Muscle of leg (tissue), 11 donors: ENCODE data around the gene PLEKHA8. TPM values are rescaled to one million over a fixed set of nuclear protein-coding genes. Genes with fewer than 3 reads are reported as not detected.
A peak's percentile ranks its signal among the peaks of the same experiment; 100 is the strongest.
"Not testable (repeated sequence)": the region's sequence is repeated elsewhere in the genome, so short reads cannot be mapped to it uniquely, and the experiment has no call there.

ENCODE experiments used
- DNase-seq: peaks from one replicate; pipeline ENCODE4 v3.0.0; 2013
- H3K27ac ChIP-seq: one replicate; pipeline ENCODE4 v1.5.1; 2013; ENCODE audit warnings: mild to moderate bottlenecking, low read length, control low read depth
- H3K27me3 ChIP-seq: one replicate; pipeline ENCODE4 v1.6.1; 2013; ENCODE audit warnings: low read length; ENCODE audit not compliant: control insufficient read depth, insufficient read depth
- H3K36me3 ChIP-seq: one replicate; pipeline ENCODE4 v1.6.1; 2013; ENCODE audit warnings: low read length; ENCODE audit not compliant: control insufficient read depth, insufficient read depth
- H3K4me1 ChIP-seq: one replicate; pipeline ENCODE4 v1.6.1; 2013; ENCODE audit warnings: low read length; ENCODE audit not compliant: control insufficient read depth, insufficient read depth
- H3K4me3 ChIP-seq: one replicate; pipeline ENCODE4 v1.5.1; 2013; ENCODE audit warnings: low read length, control low read depth
- H3K9me3 ChIP-seq: replicated peaks from 2 replicates; pipeline ENCODE4 v1.6.1; 2013; ENCODE audit warnings: low read depth, low read length; ENCODE audit not compliant: control insufficient read depth
- WGBS: methylation state at CpG from one replicate; pipeline ENCODE4 v1.1.5; 2013; ENCODE audit warnings: missing lambda C conversion rate; ENCODE audit not compliant: insufficient coverage; 5-methylcytosine and 5-hydroxymethylcytosine counted together
- polyA plus RNA-seq, 8 donors: library from polyadenylated mRNA; unstranded; fragments of 120-200 nt; gene quantifications; one replicate each; pipeline versions ENCODE4 v1.2.1 to v1.2.3, GENCODE V29; 2013; ENCODE audit warnings: inconsistent platforms in 1 of 8, low replicate concordance in 1 of 8; ENCODE audit not compliant: insufficient read length in 8 of 8, insufficient read depth in 1 of 8
- total RNA-seq: library from RNA; stranded (reverse); fragments of 120-200 nt; gene quantifications from one replicate; pipeline ENCODE4 v1.2.4, GENCODE V29; 2013

PLEKHA8 gene
- total and polyA plus RNA-seq, 9 donors: 7.7 to 13.3 (median 11.2) TPM

DNA sequence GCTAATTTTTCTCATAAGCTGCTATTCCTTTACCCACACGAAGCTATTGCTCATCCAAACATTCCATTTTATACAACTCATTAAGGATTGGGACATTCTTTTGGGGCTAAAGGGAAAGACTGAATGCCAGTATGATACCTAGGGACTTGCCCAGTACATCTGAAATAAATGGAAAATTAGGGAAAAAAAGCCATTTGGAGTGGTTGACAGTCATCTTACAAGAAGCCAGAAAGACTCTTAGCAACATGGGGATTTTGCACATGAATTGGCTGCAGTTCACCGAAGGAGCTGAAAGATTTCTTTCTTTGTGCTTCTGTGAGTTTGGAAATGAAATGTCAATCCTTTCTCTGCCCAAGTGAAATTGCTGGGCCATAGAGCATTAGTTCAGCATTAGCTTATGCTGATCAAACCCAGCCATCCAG, 63.3 kb downstream of the PLEKHA8 start:
- Histone ChIP-seq H3K4me3 (no peak overlapping the region), H3K36me3 (peaks cover 6% of the 10 kb centered on the region), H3K9me3 (no peaks in the 10 kb centered on the region), H3K27ac (no peak overlapping the region), H3K27me3 (no peaks in the 10 kb centered on the region), H3K4me1 (no peaks in the 10 kb centered on the region)
- DNase-seq: peak; percentile 47
- WGBS: 75% methylated on average over 1 of the region's 2 CpGs

GRCh38 chr7:30091987-30092386, 63.8 kb downstream of the PLEKHA8 start:
- Histone ChIP-seq H3K9me3 (no peaks in the 10 kb centered on the region), H3K27me3 (no peaks in the 10 kb centered on the region), H3K36me3 (peaks cover 3% of the 10 kb centered on the region), H3K4me3 (no peak overlapping the region), H3K27ac (no peak overlapping the region), H3K4me1 (no peaks in the 10 kb centered on the region)
- 91% methylated on average over 4 of the region's 5 CpGs for WGBS
- DNase-seq: no peak

- peaks cover under 1% of the 10 kb centered on the region for H3K9me3 ChIP-seq
- no peak overlapping the region for H3K27ac ChIP-seq
- no peak overlapping the region for H3K4me3 ChIP-seq
- H3K36me3 ChIP-seq: no peaks in the 10 kb centered on the region
- 74% methylated on average over 3 of the region's 5 CpGs for WGBS
- DNase-seq: no peak
- H3K4me1 ChIP-seq: no peaks in the 10 kb centered on the region
- H3K27me3 ChIP-seq: no peaks in the 10 kb centered on the region
These were observed 65.3 kb downstream of the PLEKHA8 start for GRCh38 chr7:30093420-30093952.

DNA sequence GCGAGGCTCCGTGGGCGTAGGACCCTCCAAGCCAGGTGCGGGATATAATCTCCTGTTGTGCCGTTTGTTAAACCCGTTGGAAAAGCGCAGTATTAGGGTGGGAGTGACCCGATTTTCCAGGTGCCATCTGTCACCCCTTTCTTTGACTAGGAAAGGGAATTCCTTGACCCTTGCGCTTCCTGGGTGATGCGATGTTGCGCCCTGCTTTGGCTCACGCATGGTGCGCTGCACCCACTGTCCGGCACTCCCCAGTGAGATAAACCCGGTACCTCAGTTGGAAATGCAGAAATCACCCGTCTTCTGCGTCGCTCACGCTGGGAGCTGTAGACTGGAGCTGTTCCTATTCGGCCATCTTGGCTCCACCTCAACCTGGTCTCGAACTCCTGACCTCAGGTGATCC, 70.4 kb downstream of the PLEKHA8 start:
- WGBS: 93% methylated on average over 11 of the region's 21 CpGs
- not testable (repeated sequence) for H3K27me3 ChIP-seq

GRCh38 chr7:30102281-30102680, 74.1 kb downstream of the PLEKHA8 start:
- Histone ChIP-seq H3K4me3 (no peak overlapping the region), H3K27me3 (no peaks in the 10 kb centered on the region), H3K9me3 (peaks cover 2% of the 10 kb centered on the region), H3K4me1 (no peaks in the 10 kb centered on the region), H3K36me3 (no peaks in the 10 kb centered on the region), H3K27ac (no peak overlapping the region)
- no CpG with 5 or more reads among the region's 3 CpGs for WGBS
- no peak for DNase-seq

More for the DNA sequence above, 70.4 kb downstream of the PLEKHA8 start:
- not testable (repeated sequence) for DNase-seq, H3K27ac ChIP-seq, H3K4me1 ChIP-seq, H3K9me3 ChIP-seq, H3K36me3 ChIP-seq, H3K4me3 ChIP-seq

- no peaks in the 10 kb centered on the region for H3K27me3 ChIP-seq
- no peaks in the 10 kb centered on the region for H3K9me3 ChIP-seq
- no peaks in the 10 kb centered on the region for H3K4me1 ChIP-seq
- no peak overlapping the region for H3K4me3 ChIP-seq
- H3K36me3 ChIP-seq: no peaks in the 10 kb centered on the region
- no CpG with 5 or more reads among the region's 1 CpG for WGBS
- no peak overlapping the region for H3K27ac ChIP-seq
- DNase-seq: no peak
These were observed 75.9 kb downstream of the PLEKHA8 start for GRCh38 chr7:30104157-30104556.

- no peak for DNase-seq
- WGBS: 100% methylated on average over 1 of the region's 5 CpGs
These were observed 84.0 kb downstream of the PLEKHA8 start for GRCh38 chr7:30112103-30112713.

DNA sequence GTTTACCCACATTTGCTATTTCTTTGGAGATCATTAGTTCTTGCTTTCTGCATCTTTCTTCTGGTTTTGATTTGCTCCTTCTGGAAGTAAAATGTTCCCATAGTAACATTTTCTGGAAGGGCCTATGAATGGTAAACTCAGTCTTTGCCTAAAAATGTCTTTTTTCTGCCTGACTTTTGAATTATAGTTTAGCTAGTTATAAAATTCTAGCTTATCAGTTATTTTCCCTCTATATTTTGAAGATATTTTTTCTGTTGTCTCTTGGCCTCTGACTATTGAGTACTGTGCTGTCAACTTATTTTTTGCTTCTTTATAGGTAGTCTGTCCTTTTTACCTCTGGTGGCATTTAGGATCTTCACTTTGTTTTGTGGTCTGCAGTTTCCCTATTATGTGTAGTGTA, 84.9 kb downstream of the PLEKHA8 start:
- no peak for DNase-seq
- Histone ChIP-seq H3K4me3 (no peak overlapping the region), H3K27ac (no peak overlapping the region), H3K4me1 (peaks cover 10% of the 10 kb centered on the region), H3K36me3 (no peaks in the 10 kb centered on the region), H3K27me3 (no peaks in the 10 kb centered on the region), H3K9me3 (peaks cover 12% of the 10 kb centered on the region)

More at GRCh38 chr7:30112103-30112713, 84.0 kb downstream of the PLEKHA8 start:
- Histone ChIP-seq H3K27me3 (no peaks in the 10 kb centered on the region), H3K9me3 (peaks cover 12% of the 10 kb centered on the region), H3K36me3 (no peaks in the 10 kb centered on the region), H3K4me1 (peaks cover 5% of the 10 kb centered on the region), H3K27ac (no peak overlapping the region), H3K4me3 (no peak overlapping the region)

GRCh38 chr7:30114536-30115238, 86.5 kb downstream of the PLEKHA8 start:
- WGBS: 29% methylated on average over 1 of the region's 3 CpGs
- Histone ChIP-seq H3K27me3 (no peaks in the 10 kb centered on the region), H3K36me3 (no peaks in the 10 kb centered on the region), H3K9me3 (peaks cover 12% of the 10 kb centered on the region), H3K4me1 (peaks cover 10% of the 10 kb centered on the region), H3K27ac (no peak overlapping the region), H3K4me3 (no peak overlapping the region)
- DNase-seq: no peak

DNA sequence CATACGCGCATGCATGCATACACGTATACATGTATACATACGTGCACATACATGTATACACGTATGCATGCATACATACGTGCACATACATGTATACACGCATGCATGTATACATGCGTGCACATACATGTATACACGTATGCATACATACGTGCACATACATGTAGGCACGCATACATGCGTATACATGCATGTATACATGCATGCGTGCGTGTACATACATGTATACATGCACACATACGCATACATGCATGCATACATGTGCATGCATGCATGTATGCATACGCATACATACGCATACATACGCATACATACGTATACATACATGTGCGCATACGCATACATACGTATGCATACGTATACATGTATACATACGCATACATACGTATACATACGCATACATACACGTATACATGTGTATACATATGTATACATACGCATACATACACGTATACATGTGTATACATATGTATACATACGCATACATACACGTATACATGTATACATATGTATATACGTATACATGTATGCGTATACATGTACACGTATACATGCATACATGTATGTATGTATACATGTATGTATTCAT, 87.6 kb downstream of the PLEKHA8 start:
- H3K27me3 ChIP-seq: no peaks in the 10 kb centered on the region
- DNase-seq: no peak
- 71% methylated on average over 14 of the region's 34 CpGs for WGBS
- H3K27ac ChIP-seq: no peak overlapping the region
- H3K9me3 ChIP-seq: peaks cover 12% of the 10 kb centered on the region
- peaks cover 10% of the 10 kb centered on the region for H3K4me1 ChIP-seq
- H3K4me3 ChIP-seq: no peak overlapping the region
- no peaks in the 10 kb centered on the region for H3K36me3 ChIP-seq
